ENCODE data around the gene FBXL13.
"Not testable (repeated sequence)": the region's sequence is repeated elsewhere in the genome, so short reads cannot be mapped to it uniquely, and the experiment has no call there.

FBXL13 gene

GRCh38 chr7:103080923-103081322 is 6.3 kb upstream of the FBXL13 start:
- DNase-seq (ENCODE audit: low read depth in 1 of 2, low spot score in 1 of 2), result no peak

DNA sequence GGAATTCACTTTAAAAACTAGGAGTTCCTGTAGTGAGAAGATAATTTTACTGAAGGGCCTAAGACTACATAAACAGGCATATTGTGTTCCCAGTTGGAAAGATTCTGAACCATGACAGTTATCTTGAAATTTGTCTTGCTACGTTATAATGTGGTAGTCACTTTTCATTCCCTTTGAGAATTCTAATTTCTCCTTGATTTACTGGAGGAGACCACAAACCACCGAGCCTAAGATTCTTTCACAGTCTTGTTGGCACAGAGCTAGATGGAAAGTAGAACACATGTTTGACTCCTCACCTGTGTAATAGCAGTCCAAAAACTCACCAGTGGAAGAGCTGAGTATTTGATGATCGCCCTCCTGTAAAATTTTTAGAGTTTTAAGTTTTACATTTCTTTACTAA is 5.2 kb upstream of the FBXL13 start:
- DNase-seq (ENCODE audit: low read depth in 1 of 2, low spot score in 1 of 2), result no peak

DNA sequence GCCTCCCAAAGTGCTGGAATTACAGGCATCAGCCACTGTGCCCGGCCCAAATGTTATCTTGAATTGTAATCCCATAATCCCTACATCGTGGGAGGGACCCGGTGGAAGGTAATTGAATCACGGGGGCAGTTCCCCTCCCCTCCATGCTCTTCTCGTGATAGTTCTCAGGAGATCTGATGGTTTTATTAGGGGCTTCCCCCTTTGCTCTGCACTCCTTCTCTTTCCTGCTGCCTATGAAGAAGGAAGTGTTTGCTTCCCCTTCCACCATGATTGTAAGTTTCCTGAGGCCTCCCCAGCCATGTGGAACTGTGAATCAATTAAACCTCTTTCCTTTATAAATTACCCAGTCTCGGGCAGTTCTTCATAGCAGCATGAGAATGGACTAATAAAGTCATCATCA is 3.6 kb upstream of the FBXL13 start:
- DNase-seq (ENCODE audit: low read depth in 1 of 2, low spot score in 1 of 2), result not testable (repeated sequence)

DNA sequence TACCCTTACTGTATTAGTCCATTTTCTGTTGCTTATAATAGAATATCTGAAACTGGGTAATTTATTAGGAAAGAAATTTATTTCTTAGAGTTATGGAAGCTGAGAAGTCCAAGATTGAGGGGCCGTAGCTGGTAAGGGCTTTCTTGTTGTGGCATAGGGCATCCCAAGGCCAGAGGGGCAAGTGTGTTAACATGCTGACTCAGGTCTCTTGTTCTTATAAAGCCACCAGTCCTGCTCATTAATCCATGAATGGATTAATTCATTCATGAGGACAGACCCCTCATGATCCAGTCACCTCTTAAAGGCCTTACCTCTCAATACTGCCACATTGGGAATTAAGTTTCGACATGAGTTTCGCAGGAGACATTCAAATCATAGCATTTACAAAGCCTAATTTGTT is 2.7 kb upstream of the FBXL13 start:
- DNase-seq (ENCODE audit: low read depth in 1 of 2, low spot score in 1 of 2), result no peak

- DNase-seq (ENCODE audit: low read depth in 1 of 2, low spot score in 1 of 2), result no peak
These were observed 2.2 kb upstream of the FBXL13 start for GRCh38 chr7:103076764-103077163.

DNA sequence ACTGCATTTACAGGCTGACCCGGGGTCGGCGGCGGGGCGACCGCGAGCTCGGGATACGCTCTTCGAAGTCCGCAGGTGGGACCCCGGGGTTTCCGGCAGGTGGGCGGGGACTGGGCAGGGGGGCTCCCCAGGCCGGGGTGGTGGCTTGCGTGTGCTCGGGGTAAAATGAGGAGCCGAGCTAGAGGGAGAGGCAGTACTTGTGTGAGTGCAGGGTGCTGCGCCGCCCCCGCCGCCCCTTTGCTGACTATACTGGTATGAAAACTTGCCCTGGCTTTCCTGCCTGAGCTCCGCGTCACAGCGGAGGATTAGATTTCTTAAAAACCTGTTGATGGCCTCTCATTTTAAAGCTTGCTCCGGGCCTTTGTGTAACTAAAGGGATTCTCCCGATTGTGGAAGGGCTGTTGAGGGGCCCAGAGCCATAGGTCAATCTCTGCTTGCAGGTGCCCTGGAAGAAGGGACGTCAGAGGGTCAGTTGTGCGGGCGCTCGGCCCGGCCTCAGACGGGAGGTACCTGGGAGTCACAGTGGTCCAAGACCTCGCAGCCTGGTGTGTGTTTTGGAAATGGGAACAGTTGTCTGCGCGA is 832 bp upstream of the FBXL13 start:
- peak; percentile 26 to 75 for DNase-seq (ENCODE audit: low read depth in 1 of 2, low spot score in 1 of 2)

DNA sequence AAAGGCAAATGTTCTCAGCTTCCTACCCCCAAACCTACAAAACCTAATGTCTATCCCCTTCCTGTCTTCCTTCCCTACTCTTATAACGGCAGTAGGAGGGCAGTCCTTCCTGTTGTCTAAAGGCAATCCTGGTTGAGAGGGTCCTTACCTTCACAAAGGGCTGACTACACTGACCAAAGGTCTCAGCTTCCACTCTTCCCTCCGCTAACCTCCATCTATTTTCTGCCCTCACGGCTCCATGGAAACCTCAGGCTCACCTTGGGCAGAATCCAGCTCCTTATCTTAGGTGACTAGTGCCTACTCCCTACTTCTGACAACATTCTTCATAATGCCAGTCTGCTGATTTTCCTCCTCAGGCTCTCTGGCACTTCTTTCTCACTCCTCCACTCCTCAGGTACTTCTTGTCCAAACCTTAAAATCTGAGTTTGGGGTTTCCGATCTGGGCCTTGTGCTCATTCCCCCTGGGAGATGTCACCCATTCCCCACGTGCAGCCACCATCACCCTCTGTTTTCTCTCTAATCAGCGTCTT is 542 bp downstream of the FBXL13 start:
- DNase-seq (ENCODE audit: low read depth in 1 of 2, low spot score in 1 of 2), result no peak

GRCh38 chr7:103071000-103071399 is 3.6 kb downstream of the FBXL13 start:
- DNase-seq (ENCODE audit: low read depth in 1 of 2, low spot score in 1 of 2), result no peak

GRCh38 chr7:103068414-103069403 is 5.9 kb downstream of the FBXL13 start:
- no peak for DNase-seq (ENCODE audit: low read depth in 1 of 2, low spot score in 1 of 2)

- peak in 1 of 2 donors; percentile 31 for DNase-seq (ENCODE audit: low read depth in 1 of 2, low spot score in 1 of 2)
These were observed 8.9 kb downstream of the FBXL13 start for GRCh38 chr7:103065667-103066066.

DNA sequence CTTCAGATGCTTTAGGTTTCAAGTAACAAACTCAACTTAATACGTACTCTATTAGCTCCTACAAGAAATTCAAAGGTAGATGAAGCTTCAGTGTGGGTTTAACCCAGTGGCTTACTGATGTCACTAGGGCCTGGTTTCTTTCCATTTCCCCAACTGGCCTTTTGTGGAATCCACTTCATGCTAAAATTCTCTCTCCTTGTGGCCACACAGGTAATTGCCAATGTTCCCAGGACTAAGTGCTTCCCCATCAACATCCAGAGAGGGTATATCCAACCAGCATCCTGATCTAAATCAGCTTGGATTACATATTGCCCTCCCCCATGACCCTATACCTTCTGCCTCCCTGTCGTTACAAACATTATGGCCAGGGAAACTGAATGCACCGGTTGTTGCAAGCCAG is 10.7 kb downstream of the FBXL13 start:
- no peak for DNase-seq (ENCODE audit: low read depth in 1 of 2, low spot score in 1 of 2)

GRCh38 chr7:103059471-103059870 is 15.1 kb downstream of the FBXL13 start:
- DNase-seq (ENCODE audit: low read depth in 1 of 2, low spot score in 1 of 2), result no peak

GRCh38 chr7:103058122-103058521 is 16.5 kb downstream of the FBXL13 start:
- DNase-seq (ENCODE audit: low read depth in 1 of 2, low spot score in 1 of 2), result no peak

- DNase-seq (ENCODE audit: low read depth in 1 of 2, low spot score in 1 of 2), result not testable (repeated sequence)
These were observed 18.6 kb downstream of the FBXL13 start for GRCh38 chr7:103056006-103056405.

DNA sequence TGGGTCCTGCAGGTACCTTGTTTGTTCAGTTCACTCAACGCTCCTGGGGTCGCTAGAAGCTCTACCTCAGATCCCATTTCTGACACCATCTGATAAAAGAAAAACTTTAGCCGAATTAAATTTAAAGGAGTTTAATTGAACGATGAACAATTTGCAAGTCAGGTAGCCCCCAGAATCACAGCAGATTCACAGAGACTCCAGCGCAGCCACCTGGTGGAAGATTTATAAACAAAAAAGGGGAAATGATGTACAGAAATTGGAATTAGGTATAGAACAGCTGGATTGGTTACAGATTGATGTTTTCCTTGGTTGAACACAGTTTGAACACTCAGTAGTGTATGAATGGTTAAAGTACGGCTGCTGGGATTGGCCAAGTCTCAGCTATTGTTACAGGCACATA is 23.1 kb downstream of the FBXL13 start:
- no peak for DNase-seq (ENCODE audit: low read depth in 1 of 2, low spot score in 1 of 2)

- DNase-seq (ENCODE audit: low read depth in 1 of 2, low spot score in 1 of 2), result no peak
These were observed 25.8 kb downstream of the FBXL13 start for GRCh38 chr7:103048833-103049232.

GRCh38 chr7:103041815-103042214 is 32.8 kb downstream of the FBXL13 start:
- not testable (repeated sequence) for DNase-seq (ENCODE audit: low read depth in 1 of 2, low spot score in 1 of 2)

DNA sequence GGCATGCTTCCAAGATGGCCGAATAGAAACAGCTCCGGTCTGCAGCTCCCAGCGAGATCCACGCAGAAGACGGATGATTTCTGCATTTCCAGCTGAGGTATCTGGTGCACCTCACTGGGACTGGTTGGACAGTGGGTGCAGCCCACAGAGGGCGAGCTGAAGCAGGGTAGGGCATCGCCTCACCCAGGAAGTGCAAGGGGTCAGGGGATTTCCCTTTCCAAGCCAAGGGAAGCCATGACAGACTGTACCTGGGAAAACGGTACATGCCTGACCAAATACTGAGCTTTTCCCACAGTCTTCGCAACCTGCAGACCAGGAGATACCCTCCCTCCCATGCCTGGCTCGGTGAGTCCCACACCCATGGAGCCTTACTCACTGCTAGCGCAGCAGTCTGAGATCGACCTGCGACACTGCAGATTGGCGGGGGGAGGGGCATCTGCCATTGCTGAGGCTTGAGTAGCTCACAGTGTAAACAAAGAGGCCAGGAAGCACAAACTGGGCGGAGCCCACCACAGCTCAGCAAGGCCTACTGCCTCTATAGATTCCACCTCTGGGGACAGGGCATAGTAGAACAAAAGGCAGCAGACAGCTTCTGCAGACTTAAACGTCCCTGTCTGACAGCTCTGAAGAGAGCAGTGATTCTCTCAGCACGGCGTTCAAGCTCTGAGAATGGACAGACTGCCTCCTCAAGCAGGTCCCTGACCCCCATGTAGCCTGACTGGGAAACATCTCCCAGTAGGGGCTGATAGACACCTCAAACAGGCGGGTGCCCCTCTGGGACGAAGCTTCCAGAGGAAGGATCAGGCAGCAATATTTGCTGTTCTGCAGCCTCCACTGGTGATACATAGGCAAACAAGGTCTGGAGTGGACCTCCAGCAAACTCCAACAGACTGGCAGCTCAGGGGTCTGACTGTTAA is 36.5 kb downstream of the FBXL13 start:
- not testable (repeated sequence) for DNase-seq (ENCODE audit: low read depth in 1 of 2, low spot score in 1 of 2)

- DNase-seq (ENCODE audit: low read depth in 1 of 2, low spot score in 1 of 2), result no peak
These were observed 37.1 kb downstream of the FBXL13 start for GRCh38 chr7:103037476-103037822.

- DNase-seq (ENCODE audit: low read depth in 1 of 2, low spot score in 1 of 2), result not testable (repeated sequence)
These were observed 40.3 kb downstream of the FBXL13 start for GRCh38 chr7:103034318-103034717.

- no peak for DNase-seq (ENCODE audit: low read depth in 1 of 2, low spot score in 1 of 2)
These were observed 42.8 kb downstream of the FBXL13 start for GRCh38 chr7:103031781-103032180.
